OCI-M2 (cell line): ENCODE measurements around the gene MED12.

Source experiments
- DNase-seq: peaks from one replicate; lab custom pipeline; 2025; ENCODE audit not compliant: unreplicated experiment; lab: John Stamatoyannopoulos, UW

MED12 gene

GRCh38 chrX:71184803-71185495 is 66.6 kb downstream of the MED12 start:
- DNase-seq: no peak

GRCh38 chrX:71191248-71191647 is 72.9 kb downstream of the MED12 start:
- DNase-seq: no peak
